Left ventricle myocardium inferior (tissue), 1 donor: ENCODE measurements around the gene CATSPER4. TPM values are rescaled to one million over a fixed set of nuclear protein-coding genes. Genes with fewer than 3 reads are reported as not detected.

Source experiments
- DNase-seq: peaks from one replicate; pipeline ENCODE4 v3.0.0-alpha.2; 2020
- H3K27ac ChIP-seq: fragments of 200-600 bp; replicated peaks from 2 replicates; pipeline ENCODE4 v1.8.0; 2021
- H3K27me3 ChIP-seq: fragments of 200-600 bp; 2 replicates; pipeline ENCODE4 v1.8.0; 2021; ENCODE audit warnings: low read depth
- H3K36me3 ChIP-seq: fragments of 200-600 bp; 2 replicates; pipeline ENCODE4 v1.8.0; 2021
- H3K4me1 ChIP-seq: fragments of 200-600 bp; 2 replicates; pipeline ENCODE4 v1.8.0; 2021
- H3K4me3 ChIP-seq: fragments of 200-600 bp; 2 replicates; pipeline ENCODE4 v1.8.0; 2021; ENCODE audit warnings: mild to moderate bottlenecking, moderate library complexity
- H3K9me3 ChIP-seq: fragments of 200-600 bp; replicated peaks from 2 replicates; pipeline ENCODE4 v1.8.0; 2021
- CTCF ChIP-seq: fragments of 200-600 bp; IDR thresholded peaks from 2 replicates; pipeline ENCODE4 v1.8.0; 2021; ENCODE audit warnings: antibody characterized with exemption, mild to moderate bottlenecking, borderline replicate concordance
- intact Hi-C: fragments of 100-400 bp; cut with micrococcal nuclease; formaldehyde crosslinking; loops from one replicate; pipeline ENCODE4 v1.11.0; 2022
- total RNA-seq: library from RNA; stranded (reverse); fragmentation: NEBNext Ultra II Directional; extraction: Animal tissue kit (Norgen Biotek cat#: 25700); gene quantifications from one replicate; pipeline ENCODE4 v1.2.1, GENCODE V29; 2021
- donor health status: DM: no; HTN: yes; CAD: no; lungs with severe emphysema.

CATSPER4 gene
- total RNA-seq, 1 donor from 2014 or later, result not detected

- Histone ChIP-seq H3K4me3 (peak overlapping the region; percentile 68), H3K9me3 (no peaks in the 10 kb centered on the region), H3K36me3 (no peaks in the 10 kb centered on the region), H3K4me1 (peaks cover 90% of the 10 kb centered on the region), H3K27me3 (peaks cover 3% of the 10 kb centered on the region), H3K27ac (peak overlapping the region; percentile 98)
- intact Hi-C loops, result no loop called here
- no peak for DNase-seq
- no peak for TF ChIP-seq CTCF
These were observed 32.0 kb upstream of the CATSPER4 start for GRCh38 chr1:26158271-26158907.

- intact Hi-C loops, result no loop called here
- Histone ChIP-seq H3K4me1 (peaks cover 93% of the 10 kb centered on the region), H3K27ac (peak within 1 kb of the TSS; percentile 98), H3K9me3 (no peaks in the 10 kb centered on the region), H3K4me3 (peak within 1 kb of the TSS; percentile 68), H3K36me3 (no peaks in the 10 kb centered on the region), H3K27me3 (peaks cover 3% of the 10 kb centered on the region)
- DNase-seq, result peak; percentile 63
- TF ChIP-seq CTCF, result no peak
These were observed 31.3 kb upstream of the CATSPER4 start, which contains the start of gene FAM110D for GRCh38 chr1:26158908-26159742. Gene FAM110D, plus strand, starts transcription at chr1:26159079. Its CDS starts 2,213 bp downstream, at chr1:26161292.

- H3K36me3 ChIP-seq, result no peaks in the 10 kb centered on the region
- H3K4me1 ChIP-seq, result peaks cover 93% of the 10 kb centered on the region
- no peak for DNase-seq
- peaks cover 3% of the 10 kb centered on the region for H3K27me3 ChIP-seq
- intact Hi-C loops, result no loop called here
- H3K9me3 ChIP-seq, result no peaks in the 10 kb centered on the region
- TF ChIP-seq CTCF, result no peak
- H3K4me3 ChIP-seq, result peak overlapping the region; percentile 68
- peak overlapping the region; percentile 98 for H3K27ac ChIP-seq
These were observed 30.7 kb upstream of the CATSPER4 start for GRCh38 chr1:26159743-26160039.

- no peaks in the 10 kb centered on the region for H3K36me3 ChIP-seq
- peaks cover 3% of the 10 kb centered on the region for H3K27me3 ChIP-seq
- TF ChIP-seq CTCF, result no peak
- DNase-seq, result no peak
- peaks cover 84% of the 10 kb centered on the region for H3K4me1 ChIP-seq
- H3K9me3 ChIP-seq, result no peaks in the 10 kb centered on the region
- intact Hi-C loops, result no loop called here
- peak overlapping the region; percentile 68 for H3K4me3 ChIP-seq
- peak overlapping the region; percentile 98 for H3K27ac ChIP-seq
These were observed 29.6 kb upstream of the CATSPER4 start for GRCh38 chr1:26160527-26161414.
